Ovary (tissue), 9 donors: ENCODE data around the gene CARM1. TPM values are rescaled to one million over a fixed set of nuclear protein-coding genes. Genes with fewer than 3 reads are reported as not detected.

Experiments
- DNase-seq, 5 donors: peaks; one replicate each; pipeline ENCODE4 v3.0.0-alpha.2; 2019 to 2020
- H3K27ac ChIP-seq, 2 donors: fragments of 200-600 bp; one replicate each; pipeline versions ENCODE4 v1.5.1 to v1.8.0; 2019 to 2022
- H3K27me3 ChIP-seq: fragments of 200-600 bp; one replicate; pipeline ENCODE4 v1.8.0; 2022
- H3K36me3 ChIP-seq: fragments of 200-600 bp; sonication (generic); one replicate; pipeline ENCODE4 v1.5.1; 2019
- H3K4me1 ChIP-seq: one replicate; pipeline ENCODE4 v1.8.1; 2013; ENCODE audit warnings: mild to moderate bottlenecking, moderate library complexity; ENCODE audit not compliant: insufficient read depth
- H3K4me3 ChIP-seq: fragments of 200-600 bp; sonication (generic); one replicate; pipeline ENCODE4 v1.5.1; 2017
- H3K9me3 ChIP-seq, 2 donors: fragments of 200-600 bp in 1 of 2; sonication (generic) in 1 of 2; one replicate each; pipeline versions ENCODE4 v1.5.1 to v1.8.1; 2013 to 2019; ENCODE audit warnings: mild to moderate bottlenecking in 1 of 2, moderate library complexity in 1 of 2
- EP300 ChIP-seq: sonication (generic); formaldehyde crosslinking; IDR thresholded peaks from one replicate; pipeline ENCODE4 v1.6.1; 2017; ENCODE audit warnings: antibody characterized with exemption
- POLR2A ChIP-seq: fragments of 450-650 bp; IDR thresholded peaks from one replicate; pipeline ENCODE4 v1.6.1; 2017; ENCODE audit warnings: antibody characterized with exemption, mild to moderate bottlenecking, moderate library complexity
- WGBS, 3 donors: extraction: QIAGEN DNeasy Blood & Tissue Kit in 1 of 3; methylation state at CpG; one replicate each; pipeline versions ENCODE4 v1.1.5 to v1.1.7; 2013 to 2017; 5-methylcytosine and 5-hydroxymethylcytosine counted together
- intact Hi-C, 4 donors: fragments of 100-400 bp; cut with DNase I; formaldehyde crosslinking; loops; one replicate each; pipeline versions ENCODE4 v1.11.0 to v1.15.1; 2022 to 2023
- microRNA-seq, 3 donors: library from miRNA; unstranded; fragments of <30 nt; microRNA quantifications; one replicate each; pipeline versions ENCODE4 to v1.2.0, GENCODE V29; 2019 to 2020
- polyA plus RNA-seq, 2 donors: library from polyadenylated mRNA; stranded (reverse); fragments of 200-250 nt in 1 of 2; fragments of 350-450 nt in 1 of 2; fragmentation: Illumina TruSeq in 1 of 2; extraction: RNeasy Lipid Tissue Mini Kit (QIAGEN cat#74804) in 1 of 2; gene quantifications; one replicate each; pipeline ENCODE4 v1.2.3, GENCODE V29; 2013 to 2014
- small RNA-seq: library from RNA; depleted of rRNA; stranded (forward); fragments of <200 nt; gene quantifications from one replicate; pipeline ENCODE3, GENCODE V24; 2016
- total RNA-seq, 7 donors: library from RNA; depleted of rRNA in 2 of 7; stranded (reverse); fragments of >200 nt in 2 of 7; fragmentation: NEBNext Ultra II Directional in 3 of 7; extraction: Animal tissue kit (Norgen Biotek cat#: 25700) in 3 of 7; gene quantifications; one replicate each; pipeline versions ENCODE4 v1.1.0 to v1.2.4, GENCODE V29; 2016 to 2023
- donor health status: DM: no; HTN: no; CAD: no; lungs with moderate emphysema.
- donor health status: DM: no; HTN: no; CAD: no.
- donor health status: Bipolar disorder and iron deficiency.
- donor health status: DM: yes; HTN: yes; CAD: no.
- donor health status: DM: no; HTN: no; CAD: no.
- donor health status: DM: yes; HTN: yes; CAD: no.

The CARM1 gene
- total and polyA plus RNA-seq, 9 donors: 10.1 to 42.1 (median 38.1) TPM

GRCh38 chr19:10971107-10971726 lies 99.9 kb downstream of the CARM1 start:
- DNase-seq: no peak
- Histone ChIP-seq H3K9me3 (no peaks in the 10 kb centered on the region), H3K27me3 (no peaks in the 10 kb centered on the region), H3K4me1 (peaks cover 14% of the 10 kb centered on the region), H3K27ac (no peak overlapping the region), H3K4me3 (no peak overlapping the region), H3K36me3 (no peaks in the 10 kb centered on the region)
- WGBS, 3 donors: 92 to 96% (median 93%) methylated on average over 8 of the region's 8 CpGs
- TF ChIP-seq EP300 (no peak), POLR2A (no peak)
- intact Hi-C loops: no loop called here

Small RNAs within 50 kb of the gene (microRNA-seq; reads per million reads assigned to microRNA genes)
- 0.18 to 0.95 (median 0.38) reads per million in 3 donors for gene MIR6793

Small RNAs within 50 kb of the gene (small RNA-seq; reads per million reads assigned to genes)
- not detected for gene MIR6793

Other genes with a start within 250 kb of the CARM1 start
- gene SLC44A2, start 246.0 kb upstream of the CARM1 start, total RNA-seq: 100 to 1,000 TPM in 1 of 7 donors, 10 to 100 TPM in 6; 18.1 to 137 (median 52.3) TPM
- 10 to 100 TPM; 37.6 to 94.1 TPM for gene SLC44A2, start 246.0 kb upstream of the CARM1 start, polyA plus RNA-seq
- gene ILF3, start 217.2 kb upstream of the CARM1 start, total RNA-seq: 100 to 1,000 TPM in 6 of 7 donors, 10 to 100 TPM in 1; 90.0 to 295 (median 246) TPM
- 100 to 1,000 TPM; 120 to 149 TPM for gene ILF3, start 217.2 kb upstream of the CARM1 start, polyA plus RNA-seq
- gene QTRT1, start 170.1 kb upstream of the CARM1 start, total RNA-seq: 10 to 100 TPM; 33.3 to 61.0 (median 51.5) TPM
- gene QTRT1, start 170.1 kb upstream of the CARM1 start, polyA plus RNA-seq: 10 to 100 TPM in 1 of 2 donors, 1 to 10 TPM in 1; 3.2 to 59.1 TPM
- 100 to 1,000 TPM in 3 of 7 donors, 10 to 100 TPM in 4; 51.1 to 121 (median 87.5) TPM for gene DNM2, start 153.5 kb upstream of the CARM1 start, total RNA-seq
- gene DNM2, start 153.5 kb upstream of the CARM1 start, polyA plus RNA-seq: 10 to 100 TPM; 53.7 to 68.6 TPM
- gene TMED1, start 35.3 kb upstream of the CARM1 start, total RNA-seq: 10 to 100 TPM; 24.5 to 53.8 (median 29.1) TPM
- gene TMED1, start 35.3 kb upstream of the CARM1 start, polyA plus RNA-seq: 10 to 100 TPM in 1 of 2 donors, 1 to 10 TPM in 1; 9.3 to 49.6 TPM
- 1 to 10 TPM in 4 of 7 donors, under 1 TPM in 3; 0.52 to 4.1 (median 1.3) TPM for gene C19orf38, start 23.1 kb upstream of the CARM1 start, total RNA-seq
- gene C19orf38, start 23.1 kb upstream of the CARM1 start, polyA plus RNA-seq: 1 to 10 TPM in 1 of 2 donors, under 1 TPM in 1; 0.65 to 1.0 TPM
- gene YIPF2, start 57.1 kb downstream of the CARM1 start, total RNA-seq: 10 to 100 TPM; 31.6 to 66.4 (median 47.0) TPM
- gene YIPF2, start 57.1 kb downstream of the CARM1 start, polyA plus RNA-seq: 10 to 100 TPM; 10.3 to 42.9 TPM
- 10 to 100 TPM; 14.7 to 22.4 (median 20.0) TPM for gene TIMM29, start 57.3 kb downstream of the CARM1 start, total RNA-seq
- 10 to 100 TPM; 13.8 to 15.1 TPM for gene TIMM29, start 57.3 kb downstream of the CARM1 start, polyA plus RNA-seq
- gene SMARCA4, start 89.5 kb downstream of the CARM1 start, total RNA-seq: 10 to 100 TPM; 32.7 to 96.7 (median 68.5) TPM
- gene SMARCA4, start 89.5 kb downstream of the CARM1 start, polyA plus RNA-seq: 10 to 100 TPM; 32.1 to 45.4 TPM
- 100 to 1,000 TPM in 5 of 7 donors, 10 to 100 TPM in 2; 54.2 to 436 (median 141) TPM for gene LDLR, start 217.9 kb downstream of the CARM1 start, total RNA-seq
- gene LDLR, start 217.9 kb downstream of the CARM1 start, polyA plus RNA-seq: 100 to 1,000 TPM in 1 of 2 donors, 10 to 100 TPM in 1; 31.1 to 205 TPM